RWPE1 (cell line): ENCODE results near the gene ASTN2.

Experiments used
- CTCF ChIA-PET: fragments of 350-600 bp; sonication (Branson Sonifier 250); formaldehyde crosslinking; extraction: SDS; loops from one replicate; lab custom pipeline; 2021; lab: Yijun Ruan, JAX
- POLR2A ChIA-PET: fragments of 400-600 bp; formaldehyde crosslinking; extraction: SDS; loops from one replicate; lab custom pipeline; 2020; ENCODE audit warnings: antibody characterized with exemption; ENCODE audit not compliant: low non-redundant PET; lab: Yijun Ruan, JAX
- DNase-seq: peaks from one replicate; pipeline ENCODE4 v3.0.0; 2012; ENCODE audit warnings: low spot score
- H3K27ac ChIP-seq: fragments of 450-650 bp; 2 replicates; pipeline ENCODE4 v1.5.1; 2017
- TF ChIP-seq, protein P1 (sequence below): fragments of 450-650 bp; conservative IDR thresholded peaks from 2 replicates; pipeline ENCODE4 v1.5.1; 2017; ENCODE audit warnings: low read depth, mild to moderate bottlenecking

The ASTN2 gene

DNA sequence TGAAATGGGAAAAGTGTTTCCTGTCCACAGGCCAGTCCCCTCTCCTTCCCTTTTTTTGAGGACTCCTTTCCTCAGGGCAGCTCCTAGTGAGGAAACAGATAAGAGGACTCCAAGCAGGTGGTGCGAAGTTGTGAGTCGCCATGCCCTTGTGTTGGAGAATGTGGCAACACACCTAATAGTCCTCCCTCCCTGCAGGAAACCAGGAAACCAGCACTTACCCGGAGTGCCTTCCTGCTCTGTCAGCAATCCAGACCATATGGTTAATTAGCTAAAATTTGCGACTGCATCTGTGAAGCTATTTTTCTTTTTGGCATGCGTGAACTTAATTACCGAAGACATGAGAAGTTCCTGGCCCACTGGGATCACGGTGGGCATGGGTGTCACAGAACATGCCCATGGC lies 657.8 kb downstream of the ASTN2 start:
- ChIA-PET CTCF (interaction anchor here (0.7 kb wide), 1 partner anchor 13 kb away, joined by 3 read pairs; no protein-coding TSS in a partner anchor), POLR2A (no interaction called here)
- TF ChIP-seq, protein P1, sequence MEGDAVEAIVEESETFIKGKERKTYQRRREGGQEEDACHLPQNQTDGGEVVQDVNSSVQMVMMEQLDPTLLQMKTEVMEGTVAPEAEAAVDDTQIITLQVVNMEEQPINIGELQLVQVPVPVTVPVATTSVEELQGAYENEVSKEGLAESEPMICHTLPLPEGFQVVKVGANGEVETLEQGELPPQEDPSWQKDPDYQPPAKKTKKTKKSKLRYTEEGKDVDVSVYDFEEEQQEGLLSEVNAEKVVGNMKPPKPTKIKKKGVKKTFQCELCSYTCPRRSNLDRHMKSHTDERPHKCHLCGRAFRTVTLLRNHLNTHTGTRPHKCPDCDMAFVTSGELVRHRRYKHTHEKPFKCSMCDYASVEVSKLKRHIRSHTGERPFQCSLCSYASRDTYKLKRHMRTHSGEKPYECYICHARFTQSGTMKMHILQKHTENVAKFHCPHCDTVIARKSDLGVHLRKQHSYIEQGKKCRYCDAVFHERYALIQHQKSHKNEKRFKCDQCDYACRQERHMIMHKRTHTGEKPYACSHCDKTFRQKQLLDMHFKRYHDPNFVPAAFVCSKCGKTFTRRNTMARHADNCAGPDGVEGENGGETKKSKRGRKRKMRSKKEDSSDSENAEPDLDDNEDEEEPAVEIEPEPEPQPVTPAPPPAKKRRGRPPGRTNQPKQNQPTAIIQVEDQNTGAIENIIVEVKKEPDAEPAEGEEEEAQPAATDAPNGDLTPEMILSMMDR: no peak
- no peak for DNase-seq
- no peak overlapping the region for H3K27ac ChIP-seq

DNA sequence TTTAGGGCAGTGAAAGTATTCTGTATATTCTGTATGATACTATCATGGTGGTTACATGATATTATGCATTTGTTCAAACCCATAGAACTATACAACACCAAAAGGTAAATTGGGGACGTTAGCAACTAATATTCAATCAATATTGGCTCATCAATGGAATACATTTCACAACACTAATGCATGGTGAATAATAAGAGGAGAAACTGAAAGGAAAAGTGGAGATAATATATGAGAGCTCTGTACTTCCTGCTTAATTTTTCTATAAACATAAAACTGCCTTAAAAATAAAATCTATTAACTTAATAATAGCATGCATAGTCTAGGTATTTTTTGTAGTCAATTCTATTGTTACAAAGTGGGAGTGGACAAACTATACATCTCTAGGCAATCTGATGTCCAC lies 661.5 kb downstream of the ASTN2 start:
- CTCF ChIA-PET: interaction anchor here (0.7 to 2.7 kb wide), 2 partner anchors 16 to 201 kb away, joined by 3 to 9 read pairs; no protein-coding TSS in a partner anchor
- POLR2A ChIA-PET: interaction anchor here (0.6 kb wide), 1 partner anchor 50 kb away, joined by 4 read pairs; no protein-coding TSS in a partner anchor
- no peak overlapping the region for H3K27ac ChIP-seq
- DNase-seq: no peak
- TF ChIP-seq, protein P1: no peak

DNA sequence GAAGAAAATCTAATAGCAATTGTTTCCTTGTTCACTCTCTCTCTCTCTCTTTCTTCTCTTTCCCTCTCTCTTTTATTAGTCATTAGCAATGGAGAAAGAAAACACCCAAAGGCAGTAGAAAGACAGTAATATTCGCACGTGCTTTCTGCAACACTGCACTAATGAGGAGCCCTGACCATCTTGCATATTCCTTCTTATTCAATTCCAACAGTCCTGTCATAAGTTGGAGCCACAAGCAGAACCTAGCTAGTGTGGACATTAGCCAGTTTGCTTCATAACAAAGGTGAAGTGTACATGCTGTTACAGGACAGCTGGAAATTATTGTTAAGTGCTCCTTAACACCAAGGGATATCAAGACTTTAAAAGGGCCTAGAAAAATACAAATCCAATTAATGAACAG lies 664.3 kb downstream of the ASTN2 start:
- no peak overlapping the region for H3K27ac ChIP-seq
- ChIA-PET POLR2A (no interaction called here), CTCF (interaction anchor here (0.6 kb wide), 1 partner anchor 27 kb away, joined by 3 read pairs; no protein-coding TSS in a partner anchor)
- no peak for DNase-seq
- TF ChIP-seq, protein P1: no peak

DNA sequence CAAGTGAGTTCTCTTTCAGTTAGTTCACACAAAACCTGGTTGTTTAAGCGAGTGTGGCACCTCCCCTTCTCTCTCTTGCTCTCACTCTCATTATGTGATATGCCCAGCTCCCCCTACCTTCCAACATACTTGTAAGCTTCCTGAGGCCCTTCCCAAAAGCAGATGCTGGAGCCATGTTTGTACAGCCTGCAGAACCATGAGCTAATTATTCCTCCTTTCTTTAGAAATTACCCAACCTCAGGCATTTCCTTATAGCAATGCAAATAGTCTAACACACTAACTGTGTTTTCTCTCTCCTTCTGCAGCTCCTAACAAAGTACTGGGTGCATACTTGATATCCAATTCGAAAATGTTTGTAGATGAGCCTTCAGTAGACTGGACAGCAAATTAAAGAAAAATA lies 665.1 kb downstream of the ASTN2 start:
- ChIA-PET CTCF (interaction anchor here (1.2 kb wide), 1 partner anchor 12 kb away, joined by 8 read pairs; no protein-coding TSS in a partner anchor), POLR2A (no interaction called here)
- no peak for DNase-seq
- H3K27ac ChIP-seq: no peak overlapping the region
- TF ChIP-seq, protein P1: no peak

DNA sequence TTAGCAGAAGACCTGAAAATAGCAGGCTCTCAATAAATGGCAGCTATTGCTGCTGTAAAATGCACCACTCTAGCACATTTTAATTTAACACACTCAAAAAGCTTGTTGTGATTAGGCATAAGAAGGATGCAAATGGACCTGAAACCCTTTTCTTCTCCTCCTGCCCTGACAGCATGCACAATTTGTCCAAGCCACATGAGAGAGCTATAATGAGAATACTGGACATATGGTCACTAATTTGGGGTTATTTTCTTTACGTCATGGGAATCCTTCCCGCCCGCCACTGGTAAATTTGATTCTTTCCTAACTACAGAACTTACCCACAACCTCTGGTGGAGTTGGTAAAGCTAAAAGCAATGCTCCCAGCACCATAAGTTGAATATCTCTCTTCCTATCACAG lies 665.7 kb downstream of the ASTN2 start:
- CTCF ChIA-PET: interaction anchor here (1.2 kb wide), 1 partner anchor 12 kb away, joined by 8 read pairs; no protein-coding TSS in a partner anchor
- TF ChIP-seq, protein P1: no peak
- no peak overlapping the region for H3K27ac ChIP-seq
- POLR2A ChIA-PET: no interaction called here
- no peak for DNase-seq

DNA sequence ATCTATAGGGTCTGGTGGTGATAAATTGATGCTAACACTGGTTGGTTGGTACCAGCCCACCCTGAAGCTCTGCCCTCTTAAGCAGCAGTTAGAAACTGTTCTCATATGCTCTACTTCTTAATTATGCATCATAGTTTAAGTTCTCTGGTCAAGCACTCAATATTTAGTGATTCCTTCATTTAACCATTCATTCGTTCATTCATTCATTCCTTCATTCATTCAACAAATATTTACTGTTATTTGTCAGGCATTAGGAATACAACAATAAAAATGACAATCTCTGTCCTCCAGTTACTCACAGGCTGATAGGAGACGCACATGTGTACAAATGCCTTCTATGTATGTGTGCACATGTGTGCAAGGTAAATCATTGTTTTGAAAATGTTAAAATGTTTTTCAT lies 673.1 kb downstream of the ASTN2 start:
- TF ChIP-seq, protein P1: no peak
- H3K27ac ChIP-seq: no peak overlapping the region
- no peak for DNase-seq
- ChIA-PET POLR2A (no interaction called here), CTCF (interaction anchor here (0.6 to 0.7 kb wide), 2 partner anchors 10 to 120 kb away, joined by 4 read pairs; no protein-coding TSS in a partner anchor)
